Tibial nerve (tissue), 3 donors: Measurements from ENCODE around the gene RRN3.
"Not testable (repeated sequence)": the region's sequence is repeated elsewhere in the genome, so short reads cannot be mapped to it uniquely, and the experiment has no call there.

Experiments used
- POLR2A ChIP-seq, 2 donors: fragments of 450-650 bp; IDR thresholded peaks; one replicate each; pipeline ENCODE4 v1.6.1; 2017; ENCODE audit warnings: antibody characterized with exemption in 2 of 2, mild to moderate bottlenecking in 2 of 2, moderate library complexity in 2 of 2
- TF ChIP-seq, protein P1 (sequence below), 5 experiments: fragments of 200-600 bp in 3 of 5; fragments of 450-650 bp in 2 of 5; sonication (generic) in 3 of 5; IDR thresholded peaks; one replicate each; pipeline ENCODE4 v1.5.1; 2016 to 2019; ENCODE audit warnings: antibody characterized with exemption in 5 of 5, mild to moderate bottlenecking in 3 of 5, moderate library complexity in 2 of 5

DNA sequence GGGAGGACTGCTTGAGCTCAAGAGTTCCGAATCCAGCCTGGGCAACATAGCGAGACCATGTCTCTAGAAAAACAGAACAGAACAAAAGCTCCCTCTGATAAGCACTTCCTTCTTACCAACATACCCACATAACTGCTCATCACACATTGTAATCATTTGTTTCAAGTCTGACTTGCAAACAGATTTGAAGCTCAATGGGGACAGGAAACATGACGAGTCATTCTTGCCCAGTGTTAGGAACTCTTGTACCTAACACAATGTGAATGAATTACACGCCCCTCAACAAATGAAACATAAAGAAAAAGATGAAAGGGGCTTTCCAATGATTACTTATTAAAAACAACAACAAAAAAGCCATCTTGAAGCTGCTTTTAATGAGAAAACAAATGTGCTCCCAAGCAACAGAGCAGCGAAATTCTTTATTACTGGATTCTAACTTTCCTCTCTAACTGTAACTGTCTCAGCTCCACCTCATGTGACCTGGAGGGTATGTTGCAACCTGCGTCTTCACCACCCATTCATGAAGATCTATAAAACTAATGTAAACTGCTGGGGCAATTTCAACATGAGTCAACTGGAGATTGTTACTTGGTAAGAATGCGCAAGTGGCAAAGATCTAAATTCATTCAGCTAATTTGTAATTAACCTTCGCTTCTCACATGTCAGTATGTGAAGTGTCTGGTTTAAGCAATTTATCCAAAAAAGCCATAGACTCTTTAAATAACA, 31.8 kb downstream of the RRN3 start:
- TF ChIP-seq, protein P1, sequence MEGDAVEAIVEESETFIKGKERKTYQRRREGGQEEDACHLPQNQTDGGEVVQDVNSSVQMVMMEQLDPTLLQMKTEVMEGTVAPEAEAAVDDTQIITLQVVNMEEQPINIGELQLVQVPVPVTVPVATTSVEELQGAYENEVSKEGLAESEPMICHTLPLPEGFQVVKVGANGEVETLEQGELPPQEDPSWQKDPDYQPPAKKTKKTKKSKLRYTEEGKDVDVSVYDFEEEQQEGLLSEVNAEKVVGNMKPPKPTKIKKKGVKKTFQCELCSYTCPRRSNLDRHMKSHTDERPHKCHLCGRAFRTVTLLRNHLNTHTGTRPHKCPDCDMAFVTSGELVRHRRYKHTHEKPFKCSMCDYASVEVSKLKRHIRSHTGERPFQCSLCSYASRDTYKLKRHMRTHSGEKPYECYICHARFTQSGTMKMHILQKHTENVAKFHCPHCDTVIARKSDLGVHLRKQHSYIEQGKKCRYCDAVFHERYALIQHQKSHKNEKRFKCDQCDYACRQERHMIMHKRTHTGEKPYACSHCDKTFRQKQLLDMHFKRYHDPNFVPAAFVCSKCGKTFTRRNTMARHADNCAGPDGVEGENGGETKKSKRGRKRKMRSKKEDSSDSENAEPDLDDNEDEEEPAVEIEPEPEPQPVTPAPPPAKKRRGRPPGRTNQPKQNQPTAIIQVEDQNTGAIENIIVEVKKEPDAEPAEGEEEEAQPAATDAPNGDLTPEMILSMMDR (IDR thresholded peaks at IDR 0.05): not testable (repeated sequence)
- TF ChIP-seq POLR2A (IDR thresholded peaks at IDR 0.05): not testable (repeated sequence)
